ENCODE data around the gene NDUFAF5. TPM values are rescaled to one million over a fixed set of nuclear protein-coding genes. Genes with fewer than 3 reads are reported as not detected.
A peak's percentile ranks its signal among the peaks of the same experiment; 100 is the strongest.

Gene NDUFAF5
- total RNA-seq, 1 experiment from 2014 or later, result 22.0 TPM

- in situ Hi-C loops (cut with HindIII; ENCODE audit: low sequenced_read_pairs), result no loop called here
- no peak for DNase-seq (ENCODE audit: low spot score)
These were observed 73.6 kb downstream of the NDUFAF5 start for GRCh38 chr20:13858439-13858838.

GRCh38 chr20:13858871-13859270 lies 74.0 kb downstream of the NDUFAF5 start:
- in situ Hi-C loops (cut with HindIII; ENCODE audit: low sequenced_read_pairs), result no loop called here
- DNase-seq (ENCODE audit: low spot score), result no peak

- in situ Hi-C loops (cut with HindIII; ENCODE audit: low sequenced_read_pairs), result no loop called here
- no peak for DNase-seq (ENCODE audit: low spot score)
These were observed 77.4 kb downstream of the NDUFAF5 start for GRCh38 chr20:13862245-13862644.

- no peak for DNase-seq (ENCODE audit: low spot score)
- in situ Hi-C loops (cut with HindIII; ENCODE audit: low sequenced_read_pairs), result no loop called here
These were observed 78.4 kb downstream of the NDUFAF5 start for GRCh38 chr20:13863244-13863643.

- peak; percentile 22 for DNase-seq (ENCODE audit: low spot score)
- in situ Hi-C loops (cut with HindIII; ENCODE audit: low sequenced_read_pairs), result no loop called here
These were observed 80.3 kb downstream of the NDUFAF5 start for GRCh38 chr20:13865156-13865555.

GRCh38 chr20:13865791-13866351 lies 81.0 kb downstream of the NDUFAF5 start:
- in situ Hi-C loops (cut with HindIII; ENCODE audit: low sequenced_read_pairs), result no loop called here
- DNase-seq (ENCODE audit: low spot score), result peak; percentile 57

- in situ Hi-C loops (cut with HindIII; ENCODE audit: low sequenced_read_pairs), result no loop called here
- DNase-seq (ENCODE audit: low spot score), result no peak
These were observed 83.5 kb downstream of the NDUFAF5 start for GRCh38 chr20:13868331-13868730.

- DNase-seq (ENCODE audit: low spot score), result no peak
- in situ Hi-C loops (cut with HindIII; ENCODE audit: low sequenced_read_pairs), result no loop called here
These were observed 85.4 kb downstream of the NDUFAF5 start for GRCh38 chr20:13870170-13870748.

Other genes with a start within 250 kb of the NDUFAF5 start
- gene TASP1, start 146.1 kb upstream of the NDUFAF5 start, total RNA-seq (2014; rRNA removed; shearing (Covaris generic)), result 5.3 and 9.2 TPM in 2 replicates
- gene ESF1, start 109 bp upstream of the NDUFAF5 start, total RNA-seq (2014; rRNA removed; shearing (Covaris generic)), result 12.1 and 15.4 TPM in 2 replicates
- gene SEL1L2, start 205.6 kb downstream of the NDUFAF5 start, total RNA-seq (2014; rRNA removed; shearing (Covaris generic)), result not detected in 2 replicates
- not detected in 2 replicates for gene MACROD2, start 210.5 kb downstream of the NDUFAF5 start, total RNA-seq (2014; rRNA removed; shearing (Covaris generic))